Vagina (tissue), 2 donors: ENCODE results near the gene ANAPC10.

Source experiments
- POLR2A ChIP-seq, 2 donors: fragments of 450-650 bp; IDR thresholded peaks; one replicate each; pipeline ENCODE4 v1.6.1; 2017; ENCODE audit warnings: antibody characterized with exemption in 2 of 2, mild to moderate bottlenecking in 2 of 2, moderate library complexity in 2 of 2
- TF ChIP-seq, protein P1 (sequence below), 3 experiments: fragments of 450-650 bp in 2 of 3; fragments of 200-600 bp in 1 of 3; sonication (generic) in 1 of 3; IDR thresholded peaks; one replicate each; pipeline ENCODE4 v1.5.1; 2017 to 2019; ENCODE audit warnings: antibody characterized with exemption in 3 of 3, mild to moderate bottlenecking in 2 of 3, moderate library complexity in 2 of 3

DNA sequence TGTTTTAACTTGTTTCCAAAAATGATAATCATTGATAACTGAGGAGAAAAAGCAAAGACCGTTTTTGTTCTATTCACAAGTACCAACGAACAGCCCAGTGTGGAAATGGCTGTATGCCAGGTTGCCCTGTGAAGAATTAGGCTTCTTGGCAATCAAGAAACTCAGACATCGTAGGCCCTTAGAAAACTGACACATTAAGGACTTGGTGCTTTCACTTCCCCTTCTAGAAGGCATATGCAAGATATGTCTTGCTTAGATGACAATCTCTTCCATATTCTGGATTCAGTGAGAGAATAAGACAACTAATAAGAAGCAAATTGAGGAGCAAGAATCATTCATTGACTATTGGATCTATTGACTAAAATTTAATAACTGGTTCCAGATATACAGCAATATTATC, 56.6 kb downstream of the ANAPC10 start:
- TF ChIP-seq, protein P1, sequence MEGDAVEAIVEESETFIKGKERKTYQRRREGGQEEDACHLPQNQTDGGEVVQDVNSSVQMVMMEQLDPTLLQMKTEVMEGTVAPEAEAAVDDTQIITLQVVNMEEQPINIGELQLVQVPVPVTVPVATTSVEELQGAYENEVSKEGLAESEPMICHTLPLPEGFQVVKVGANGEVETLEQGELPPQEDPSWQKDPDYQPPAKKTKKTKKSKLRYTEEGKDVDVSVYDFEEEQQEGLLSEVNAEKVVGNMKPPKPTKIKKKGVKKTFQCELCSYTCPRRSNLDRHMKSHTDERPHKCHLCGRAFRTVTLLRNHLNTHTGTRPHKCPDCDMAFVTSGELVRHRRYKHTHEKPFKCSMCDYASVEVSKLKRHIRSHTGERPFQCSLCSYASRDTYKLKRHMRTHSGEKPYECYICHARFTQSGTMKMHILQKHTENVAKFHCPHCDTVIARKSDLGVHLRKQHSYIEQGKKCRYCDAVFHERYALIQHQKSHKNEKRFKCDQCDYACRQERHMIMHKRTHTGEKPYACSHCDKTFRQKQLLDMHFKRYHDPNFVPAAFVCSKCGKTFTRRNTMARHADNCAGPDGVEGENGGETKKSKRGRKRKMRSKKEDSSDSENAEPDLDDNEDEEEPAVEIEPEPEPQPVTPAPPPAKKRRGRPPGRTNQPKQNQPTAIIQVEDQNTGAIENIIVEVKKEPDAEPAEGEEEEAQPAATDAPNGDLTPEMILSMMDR (IDR thresholded peaks at IDR 0.05) = no peak
- TF ChIP-seq POLR2A (IDR thresholded peaks at IDR 0.05) = no peak
